Measurements from ENCODE around the gene ZDHHC11B.
A peak's percentile ranks its signal among the peaks of the same experiment; 100 is the strongest.
"Not testable (repeated sequence)": the region's sequence is repeated elsewhere in the genome, so short reads cannot be mapped to it uniquely, and the experiment has no call there.

Gene ZDHHC11B

GRCh38 chr5:783881-784427 lies 575 bp downstream of the ZDHHC11B start:
- DNase-seq: peak in 2 of 3 experiments; percentile 65 to 73

- not testable (repeated sequence) for DNase-seq
Observed at GRCh38 chr5:783049-783802, 1.3 kb downstream of the ZDHHC11B start.

GRCh38 chr5:782356-782755 lies 2.2 kb downstream of the ZDHHC11B start:
- DNase-seq: not testable (repeated sequence)

GRCh38 chr5:780571-780970 lies 4.0 kb downstream of the ZDHHC11B start:
- not testable (repeated sequence) for DNase-seq

GRCh38 chr5:778967-779366 lies 5.6 kb downstream of the ZDHHC11B start:
- DNase-seq: not testable (repeated sequence)

- not testable (repeated sequence) for DNase-seq
Observed at GRCh38 chr5:778421-778820, 6.1 kb downstream of the ZDHHC11B start.

GRCh38 chr5:777756-778161 lies 6.8 kb downstream of the ZDHHC11B start:
- no peak for DNase-seq

- no peak for DNase-seq
Observed at GRCh38 chr5:776862-777711, 7.4 kb downstream of the ZDHHC11B start.

- DNase-seq: no peak
Observed at GRCh38 chr5:775961-776861, 8.3 kb downstream of the ZDHHC11B start.

GRCh38 chr5:775595-775960 lies 9.0 kb downstream of the ZDHHC11B start:
- peak in 2 of 3 experiments; percentile 43 to 71 for DNase-seq

GRCh38 chr5:774854-775505 lies 9.5 kb downstream of the ZDHHC11B start:
- not testable (repeated sequence) for DNase-seq

- not testable (repeated sequence) for DNase-seq
Observed at GRCh38 chr5:774304-774703, 10.2 kb downstream of the ZDHHC11B start.

- DNase-seq: no peak
Observed at GRCh38 chr5:773517-774264, 10.8 kb downstream of the ZDHHC11B start.

GRCh38 chr5:772931-773330 lies 11.6 kb downstream of the ZDHHC11B start:
- not testable (repeated sequence) for DNase-seq

GRCh38 chr5:772547-772890 lies 12.0 kb downstream of the ZDHHC11B start:
- DNase-seq: not testable (repeated sequence)

- DNase-seq: not testable (repeated sequence)
Observed at GRCh38 chr5:771841-772546, 12.5 kb downstream of the ZDHHC11B start.

GRCh38 chr5:771087-771781 lies 13.3 kb downstream of the ZDHHC11B start:
- not testable (repeated sequence) for DNase-seq

- not testable (repeated sequence) for DNase-seq
Observed at GRCh38 chr5:770585-770984, 13.9 kb downstream of the ZDHHC11B start.

GRCh38 chr5:769485-770145 lies 14.9 kb downstream of the ZDHHC11B start:
- DNase-seq: not testable (repeated sequence)

All from NCI-H1417 (cell line).